ENCODE measurements around the gene TEX30. TPM values are rescaled to one million over a fixed set of nuclear protein-coding genes. Genes with fewer than 3 reads are reported as not detected.

Gene TEX30
- total and polyA plus RNA-seq, 2 of the 4 experiments (the other 2 are of a cell fraction): 8.1 to 10.4 TPM

DNA sequence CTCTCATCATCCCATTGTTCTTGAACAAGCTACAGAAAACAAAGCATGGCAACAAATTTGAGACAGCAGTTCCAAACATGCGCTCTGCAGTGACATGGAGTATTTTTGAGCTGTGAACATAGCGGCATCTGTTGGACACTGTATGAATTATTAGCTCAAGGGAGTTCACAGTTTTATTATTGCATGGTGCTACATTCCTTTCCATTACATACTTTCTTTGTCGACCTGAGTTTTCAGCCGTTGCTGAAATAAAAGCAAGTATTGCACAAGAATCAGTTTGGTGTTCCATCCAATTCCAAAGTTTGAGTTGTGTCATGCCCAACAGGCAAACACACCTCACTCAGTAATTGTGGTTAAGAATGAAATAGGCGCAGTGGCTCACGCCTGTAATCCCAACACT is 48.7 kb downstream of the TEX30 start:
- no peaks in the 10 kb centered on the region for H3K9me1 ChIP-seq (ENCODE audit: insufficient read depth, low read length)
- H4K5ac ChIP-seq (ENCODE audit: low read depth, low read length): no peak overlapping the region
- H3K23ac ChIP-seq (ENCODE audit: low read depth, low read length): no peak overlapping the region
- no TSS peak for BruUV-seq (replicated peaks)
- no peaks in the 10 kb centered on the region for H3K4me1 ChIP-seq (ENCODE audit: control insufficient read depth, insufficient read depth, low read length)
- no peak overlapping the region for H2BK20ac ChIP-seq (ENCODE audit: low read depth, low read length)
- H4K8ac ChIP-seq (ENCODE audit: low read depth in 2 of 2, low read length in 2 of 2): no peak overlapping the region
- no peak overlapping the region for H3K4me2 ChIP-seq (ENCODE audit: low read depth, low read length)
- H2AK5ac ChIP-seq (ENCODE audit: low read depth, low read length): no peak overlapping the region
- 80% methylated on average over 2 of the region's 6 CpGs; no CpG with 5 or more reads in 1 of the 2 experiments for WGBS, 2 experiments (ENCODE audit: extremely low coverage in 2 of 2, insufficient read length in 1 of 2)
- TF ChIP-seq RCOR1 (IDR thresholded peaks at IDR 0.05; ENCODE audit: insufficient replicate concordance, low read length) (no peak), NFE2L2 (IDR thresholded peaks at IDR 0.05; ENCODE audit: low read depth, low read length) (no peak), SMC3 (IDR thresholded peaks at IDR 0.05; ENCODE audit: low read depth, low read length) (peak; percentile 21; the same call in 1 of the 2 replicates), CHD1 (IDR thresholded peaks at IDR 0.05; ENCODE audit: low read depth, low read length) (no peak), RAD21 (IDR thresholded peaks at IDR 0.05; ENCODE audit: low read length) (peak; percentile 48), BHLHE40 (IDR thresholded peaks at IDR 0.05; ENCODE audit: low read depth, low read length) (no peak), CTCF (conservative IDR thresholded peaks at IDR 0.05; ENCODE audit: low read depth, low read length) (peak; percentile 40), CEBPB (IDR thresholded peaks at IDR 0.05; ENCODE audit: low read depth, low read length) (peak; percentile 77), MAFK (IDR thresholded peaks at IDR 0.05; ENCODE audit: low read depth, low read length) (no peak), MAZ (IDR thresholded peaks at IDR 0.05; ENCODE audit: borderline replicate concordance, low read depth, low read length) (no peak)
- H3K14ac ChIP-seq (replicated peaks; ENCODE audit: low read depth, low read length): no peak overlapping the region
- H3K27me3 ChIP-seq (ENCODE audit: control insufficient read depth, insufficient read depth, low read length): no peaks in the 10 kb centered on the region; the same call in 1 of the 2 replicates
- DNase-seq: peak; percentile 24
- dilution Hi-C loops (cut with HindIII; ENCODE audit: low sequenced_read_pairs, unreplicated experiment): no loop called here
- H3K9me3 ChIP-seq (ENCODE audit: control insufficient read depth, insufficient read depth, low read length): no peaks in the 10 kb centered on the region
- intact Hi-C loops (cut with micrococcal nuclease): loop anchor here (2.0 to 5.0 kb wide), 4 partner anchors 73 to 144 kb away; partner anchors contain the start of genes ERCC5 and TPP2
- H4K20me1 ChIP-seq (ENCODE audit: insufficient read depth, low read length): no peaks in the 10 kb centered on the region
- H3K4ac ChIP-seq (ENCODE audit: low read depth, low read length): no peak overlapping the region
- in situ Hi-C loops (cut with MboI; ENCODE audit: low sequenced_read_pairs): no loop called here
- no peaks in the 10 kb centered on the region for H3K79me1 ChIP-seq (ENCODE audit: low read depth in 1 of 2, low read length in 2 of 2)
- H3K56ac ChIP-seq (ENCODE audit: extremely low read depth, insufficient read depth, low read length): no peak overlapping the region
- no peak overlapping the region for H2AFZ ChIP-seq (replicated peaks; ENCODE audit: low read length, poor library complexity)
- no peak overlapping the region for H4K91ac ChIP-seq (ENCODE audit: insufficient read depth, low read depth, low read length)
- ChIA-PET POLR2A (ENCODE audit: unreplicated experiment) (no interaction called here), CTCF (interaction anchor here (1.0 to 1.6 kb wide), 2 partner anchors 9 to 133 kb away, joined by 3 read pairs; no protein-coding TSS in a partner anchor)
- no peaks in the 10 kb centered on the region for H3K36me3 ChIP-seq (ENCODE audit: control insufficient read depth, insufficient read depth, low read length)
- peak; percentile 80 for ATAC-seq (ENCODE audit: low read depth)
- H3K4me3 ChIP-seq (ENCODE audit: insufficient read depth, low read depth, low read length): no peak overlapping the region
- H2AK9ac ChIP-seq (replicated peaks; ENCODE audit: low read depth, low read length, poor library complexity): no peak overlapping the region
- no peak overlapping the region for H3K9ac ChIP-seq (ENCODE audit: low read depth, low read length)
- no peak overlapping the region for H3K27ac ChIP-seq (ENCODE audit: insufficient read depth, low read length)
- no peak overlapping the region for H2BK5ac ChIP-seq (ENCODE audit: low read depth, low read length, poor library complexity, severe bottlenecking)
- no peak overlapping the region for H3K18ac ChIP-seq (ENCODE audit: low read depth, low read length)
- H2BK15ac ChIP-seq (ENCODE audit: low read depth, low read length): no peak overlapping the region
- no peak overlapping the region for H2BK120ac ChIP-seq (ENCODE audit: low read depth, low read length)
